H1 (cell line): ENCODE measurements around the gene ATXN2. TPM values are rescaled to one million over a fixed set of nuclear protein-coding genes. Genes with fewer than 3 reads are reported as not detected.

Source experiments
- CTCF ChIA-PET: fragments of 300-600 bp; sonication (Branson Sonifier 250); formaldehyde crosslinking; loops from one replicate; lab custom pipeline; 2021; ENCODE audit not compliant: partially characterized antibody; lab: Charles Lee
- POLR2A ChIA-PET: fragments of 300-600 bp; sonication (Branson Sonifier 250); formaldehyde crosslinking; loops from one replicate; lab custom pipeline; 2021; ENCODE audit warnings: inconsistent platforms; ENCODE audit not compliant: partially characterized antibody; lab: Charles Lee
- DNase-seq, 2 experiments: peaks; one replicate each; pipeline versions ENCODE4 v3.0.0 to v3.0.0-alpha.2; 2010 to 2022; ENCODE audit warnings: low spot score in 2 of 2, low read depth in 1 of 2, mixed read lengths in 1 of 2
- FAIRE-seq: peaks from 2 replicates; lab custom pipeline; 2011; peaks lifted over from hg19 to GRCh38; lab: Jason Lieb, UNC
- H2AFZ ChIP-seq: 2 replicates; pipeline ENCODE4 v1.8.1; 2012; ENCODE audit warnings: low read length, inconsistent platforms
- H2AK5ac ChIP-seq: 2 replicates; pipeline ENCODE4 v1.6.1; 2013; ENCODE audit warnings: low read depth, low read length
- H2BK120ac ChIP-seq: replicated peaks from 2 replicates; pipeline ENCODE3; 2013; ENCODE audit warnings: low read depth, low read length, inconsistent platforms
- H2BK12ac ChIP-seq: 2 replicates; pipeline ENCODE4 v1.6.1; 2013; ENCODE audit warnings: low read depth, low read length
- H2BK15ac ChIP-seq: 2 replicates; pipeline ENCODE4 v1.6.1; 2013; ENCODE audit warnings: low read length
- H2BK20ac ChIP-seq: 2 replicates; pipeline ENCODE4 v1.6.1; 2013; ENCODE audit warnings: low read length
- H2BK5ac ChIP-seq: 2 replicates; pipeline ENCODE4 v1.6.1; 2013; ENCODE audit warnings: low read depth, low read length
- H3K14ac ChIP-seq: 2 replicates; pipeline ENCODE4 v1.6.1; 2013; ENCODE audit warnings: inconsistent platforms; ENCODE audit not compliant: insufficient read length
- H3K18ac ChIP-seq: 2 replicates; pipeline ENCODE4 v1.6.1; 2013; ENCODE audit warnings: low read length; ENCODE audit errors: extremely low read depth
- H3K23ac ChIP-seq: 2 replicates; pipeline ENCODE4 v1.6.1; 2013; ENCODE audit warnings: inconsistent platforms; ENCODE audit not compliant: insufficient read length
- H3K23me2 ChIP-seq: 2 replicates; pipeline ENCODE4 v1.6.1; 2013; ENCODE audit warnings: low read depth, low read length
- H3K27ac ChIP-seq: 2 replicates; pipeline ENCODE4 v1.6.1; 2011; ENCODE audit warnings: low read depth, low read length, inconsistent platforms
- H3K27me3 ChIP-seq, 4 experiments: replicated peaks in 1 of 4; 1 replicate in 1 of 4; 2 replicates in 3 of 4; pipeline versions ENCODE4 v1.6.1 to v1.8.1; 2011 to 2013; ENCODE audit warnings: low read length in 3 of 4, mild to moderate bottlenecking in 3 of 4, inconsistent platforms in 2 of 4, mixed read lengths in 2 of 4, moderate library complexity in 1 of 4; ENCODE audit not compliant: control insufficient read depth in 3 of 4, insufficient read depth in 3 of 4; ENCODE audit errors: extremely low read depth in 1 of 4
- H3K36me3 ChIP-seq, 4 experiments: 2 replicates each; pipeline versions ENCODE4 v1.6.1 to v1.8.1; 2011 to 2013; ENCODE audit warnings: mild to moderate bottlenecking in 4 of 4, low read length in 3 of 4, moderate library complexity in 2 of 4, control low read depth in 1 of 4, inconsistent platforms in 1 of 4; ENCODE audit not compliant: insufficient read depth in 4 of 4, control insufficient read depth in 2 of 4
- H3K4ac ChIP-seq: replicated peaks from 2 replicates; pipeline ENCODE3; 2013; ENCODE audit warnings: low read length, low read depth, mixed read lengths, inconsistent platforms; ENCODE audit not compliant: insufficient read length
- H3K4me1 ChIP-seq, 4 experiments: replicated peaks in 1 of 4; 1 replicate in 1 of 4; 2 replicates in 3 of 4; pipeline versions ENCODE4 v1.6.1 to v1.8.1; 2011 to 2013; ENCODE audit warnings: low read length in 3 of 4, inconsistent platforms in 2 of 4, mixed read lengths in 1 of 4; ENCODE audit not compliant: insufficient read depth in 4 of 4, control insufficient read depth in 3 of 4
- H3K4me2 ChIP-seq, 2 experiments: 2 replicates each; pipeline versions ENCODE4 v1.6.1 to v1.8.1; 2011 to 2013; ENCODE audit warnings: low read depth in 2 of 2, low read length in 2 of 2, control low read depth in 1 of 2, inconsistent platforms in 1 of 2, mild to moderate bottlenecking in 1 of 2; ENCODE audit not compliant: insufficient read depth in 1 of 2
- H3K4me3 ChIP-seq, 4 experiments: fragments of 200-600, 300-600 bp in 1 of 4; sonication (generic), shearing (Covaris generic), sonication (Bioruptor Twin) in 1 of 4; 2 replicates each; pipeline versions ENCODE4 v1.5.1 to v1.8.1; 2011 to 2016; ENCODE audit warnings: low read length in 4 of 4, low read depth in 3 of 4, control low read depth in 2 of 4, inconsistent platforms in 2 of 4, mild to moderate bottlenecking in 2 of 4, mixed read lengths in 1 of 4, moderate library complexity in 1 of 4; ENCODE audit not compliant: insufficient read depth in 2 of 4; ENCODE audit errors: extremely low read depth in 1 of 4
- H3K56ac ChIP-seq: replicated peaks from 2 replicates; pipeline ENCODE3; 2013; ENCODE audit warnings: low read depth, mild to moderate bottlenecking, mixed read lengths, low read length, inconsistent platforms; ENCODE audit not compliant: insufficient read length
- H3K79me1 ChIP-seq: 2 replicates; pipeline ENCODE4 v1.6.1; 2013; ENCODE audit warnings: low read depth, low read length, control low read depth
- H3K79me2 ChIP-seq, 2 experiments: 2 replicates each; pipeline versions ENCODE4 v1.6.1 to v1.8.1; 2012 to 2013; ENCODE audit warnings: low read length in 2 of 2, mild to moderate bottlenecking in 2 of 2, inconsistent platforms in 1 of 2; ENCODE audit not compliant: insufficient read depth in 2 of 2, control insufficient read depth in 1 of 2
- H3K9ac ChIP-seq, 4 experiments: replicated peaks in 1 of 4; 1 replicate in 1 of 4; 2 replicates in 3 of 4; pipeline versions ENCODE4 v1.6.1 to v1.8.1; 2011 to 2013; ENCODE audit warnings: low read depth in 3 of 4, low read length in 3 of 4, control low read depth in 2 of 4, mild to moderate bottlenecking in 2 of 4, moderate library complexity in 2 of 4, inconsistent platforms in 1 of 4; ENCODE audit errors: extremely low read depth in 1 of 4
- H3K9me3 ChIP-seq, 2 experiments: 2 replicates each; pipeline versions ENCODE4 v1.6.1 to v1.8.1; 2012 to 2013; ENCODE audit warnings: mild to moderate bottlenecking in 2 of 2, moderate library complexity in 2 of 2, control low read depth in 1 of 2, inconsistent platforms in 1 of 2, low read depth in 1 of 2, low read length in 1 of 2, mixed read lengths in 1 of 2; ENCODE audit not compliant: insufficient read depth in 2 of 2
- H4K20me1 ChIP-seq, 2 experiments: replicated peaks in 1 of 2; 2 replicates each; pipeline versions ENCODE3 to v1.8.1; 2011 to 2013; ENCODE audit warnings: inconsistent platforms in 2 of 2, low read length in 2 of 2, mild to moderate bottlenecking in 1 of 2; ENCODE audit not compliant: insufficient read depth in 2 of 2, control insufficient read depth in 1 of 2
- H4K5ac ChIP-seq: 2 replicates; pipeline ENCODE4 v1.6.1; 2013; ENCODE audit warnings: low read length, low read depth, mixed read lengths, inconsistent platforms; ENCODE audit not compliant: insufficient read length
- H4K8ac ChIP-seq: 2 replicates; pipeline ENCODE4 v1.8.0; 2013; ENCODE audit warnings: mild to moderate bottlenecking, moderate library complexity, low read length, inconsistent platforms; ENCODE audit not compliant: insufficient read depth; ENCODE audit errors: extremely low read depth
- H4K91ac ChIP-seq: replicated peaks from 2 replicates; pipeline ENCODE3; 2013; ENCODE audit warnings: low read length, mixed read lengths, inconsistent platforms; ENCODE audit not compliant: insufficient read length
- BACH1 ChIP-seq: IDR thresholded peaks from 2 replicates; pipeline ENCODE4 v1.6.1; 2012; ENCODE audit warnings: low read length, improper control_type of control experiment
- CBX8 ChIP-seq: fragments of 300-800, 300-1000 bp; sonication (generic); IDR thresholded peaks from 2 replicates; pipeline ENCODE4 v1.7.1; 2016; ENCODE audit warnings: low read depth, low read length, borderline replicate concordance
- FOSL1 ChIP-seq: IDR thresholded peaks from 2 replicates; pipeline ENCODE4 v1.6.1; 2011; ENCODE audit warnings: mild to moderate bottlenecking, low read depth, low read length, moderate library complexity; ENCODE audit not compliant: insufficient read depth
- JUND ChIP-seq: IDR thresholded peaks from 2 replicates; pipeline ENCODE4 v1.6.1; 2011; ENCODE audit warnings: mild to moderate bottlenecking, improper control_type of control experiment, low read length
- WGBS, 2 experiments: shearing (Covaris generic) in 1 of 2; methylation state at CpG; one replicate each; pipeline versions ENCODE4 v1.1.6 to v1.1.7; 2013 to 2015; ENCODE audit warnings: low lambda C conversion rate in 2 of 2, mixed read lengths in 2 of 2, inconsistent platforms in 1 of 2, low coverage in 1 of 2, missing lambda C conversion rate in 1 of 2; ENCODE audit not compliant: insufficient replicate concordance in 2 of 2, insufficient coverage in 1 of 2, insufficient read length in 1 of 2; ENCODE audit errors: extremely low coverage in 1 of 2, missing lambda C conversion rate in 1 of 2; 5-methylcytosine and 5-hydroxymethylcytosine counted together
- polyA plus RNA-seq, 7 experiments: library from polyadenylated mRNA; depleted of rRNA in 3 of 7; stranded (reverse) in 5 of 7; unstranded in 2 of 7; fragments of >200 nt in 5 of 7; fragments of 200-250 nt in 2 of 7; gene quantifications; 1 replicate in 5 of 7; 2 replicates in 1 of 7; 4 replicates in 1 of 7; pipeline versions ENCODE4 v1.2.1 to v1.2.3, GENCODE V29; 2011 to 2013; ENCODE audit warnings: missing spikeins in 2 of 7, mixed read lengths in 2 of 7
- total RNA-seq: library from RNA; stranded (reverse); fragmentation: NEBNext Ultra II Directional; extraction: Animal tissue kit (Norgen Biotek cat#: 25700); gene quantifications from 2 replicates; pipeline ENCODE4 v1.2.1, GENCODE V29; 2021
- TF ChIP-seq, protein P1 (sequence below), 3 experiments: IDR thresholded peaks; 1 replicate in 2 of 3; 2 replicates in 1 of 3; pipeline versions ENCODE4 v1.5.1 to v1.6.1; 2011; ENCODE audit warnings: low read length in 3 of 3, mild to moderate bottlenecking in 3 of 3, inconsistent platforms in 2 of 3, low read depth in 1 of 3, moderate library complexity in 1 of 3; ENCODE audit not compliant: insufficient read depth in 1 of 3; ENCODE audit errors: control extremely low read depth in 1 of 3
- TF ChIP-seq, protein P2 (sequence below): IDR thresholded peaks from 2 replicates; pipeline ENCODE4 v1.6.1; 2012; ENCODE audit warnings: inconsistent platforms
- TF ChIP-seq, protein P3 (sequence below): IDR thresholded peaks from 2 replicates; pipeline ENCODE4 v1.6.1; 2011; ENCODE audit warnings: low read length, improper control_type of control experiment

ATXN2 gene
- total and polyA plus RNA-seq, 2 of the 8 experiments (the other 6 are each of a cell fraction or from before 2014, with no cell fraction given): 46.6 to 80.7 TPM

DNA sequence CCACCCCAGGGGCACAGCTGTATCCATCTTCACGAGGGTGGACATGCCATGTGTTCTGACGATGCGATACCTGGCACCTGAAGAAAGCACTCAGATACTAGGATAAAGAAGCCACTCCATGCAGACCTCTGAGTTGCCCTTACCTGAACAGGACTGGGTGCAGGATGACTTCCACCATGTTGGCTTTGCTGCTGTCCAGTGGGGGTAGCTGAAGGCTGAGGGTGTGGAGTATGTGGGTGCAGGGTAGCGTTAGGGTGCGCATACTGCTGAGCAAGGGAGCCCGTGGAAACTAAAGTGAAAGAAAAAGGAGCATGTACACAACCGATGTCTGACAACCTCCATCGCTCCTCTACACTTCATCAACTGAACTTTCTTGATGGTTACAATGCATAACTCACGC, 142.0 kb downstream of the ATXN2 start:
- H2AFZ ChIP-seq: no peak overlapping the region
- no peaks in the 10 kb centered on the region for H3K4me1 ChIP-seq
- H3K4me2 ChIP-seq: no peak overlapping the region
- H3K18ac ChIP-seq: no peak overlapping the region
- H2BK15ac ChIP-seq: no peak overlapping the region
- H2BK5ac ChIP-seq: no peak overlapping the region
- no peak overlapping the region for H3K9ac ChIP-seq
- FAIRE-seq (no peak), DNase-seq (peak in 1 of 2 experiments; percentile 36)
- no peak overlapping the region for H2BK12ac ChIP-seq
- H4K20me1 ChIP-seq: peaks cover 0 to 9% of the 10 kb centered on the region in 2 experiments
- no peak overlapping the region for H3K27ac ChIP-seq
- no peaks in the 10 kb centered on the region; the same call in 1 of the 2 replicates for H3K79me1 ChIP-seq
- no peak overlapping the region for H4K91ac ChIP-seq
- no peaks in the 10 kb centered on the region for H3K9me3 ChIP-seq
- 91% methylated on average over 9 of the region's 9 CpGs; no CpG with 5 or more reads in 1 of the 2 experiments for WGBS, 2 experiments
- no peak overlapping the region for H2BK20ac ChIP-seq
- H2BK120ac ChIP-seq: no peak overlapping the region
- H3K56ac ChIP-seq: no peak overlapping the region
- H3K36me3 ChIP-seq: peaks cover 13 to 37% (median 36%) of the 10 kb centered on the region in 4 experiments
- H3K23ac ChIP-seq: no peak overlapping the region
- H3K14ac ChIP-seq: no peak overlapping the region
- no peak overlapping the region for H4K5ac ChIP-seq
- TF ChIP-seq, protein P1, sequence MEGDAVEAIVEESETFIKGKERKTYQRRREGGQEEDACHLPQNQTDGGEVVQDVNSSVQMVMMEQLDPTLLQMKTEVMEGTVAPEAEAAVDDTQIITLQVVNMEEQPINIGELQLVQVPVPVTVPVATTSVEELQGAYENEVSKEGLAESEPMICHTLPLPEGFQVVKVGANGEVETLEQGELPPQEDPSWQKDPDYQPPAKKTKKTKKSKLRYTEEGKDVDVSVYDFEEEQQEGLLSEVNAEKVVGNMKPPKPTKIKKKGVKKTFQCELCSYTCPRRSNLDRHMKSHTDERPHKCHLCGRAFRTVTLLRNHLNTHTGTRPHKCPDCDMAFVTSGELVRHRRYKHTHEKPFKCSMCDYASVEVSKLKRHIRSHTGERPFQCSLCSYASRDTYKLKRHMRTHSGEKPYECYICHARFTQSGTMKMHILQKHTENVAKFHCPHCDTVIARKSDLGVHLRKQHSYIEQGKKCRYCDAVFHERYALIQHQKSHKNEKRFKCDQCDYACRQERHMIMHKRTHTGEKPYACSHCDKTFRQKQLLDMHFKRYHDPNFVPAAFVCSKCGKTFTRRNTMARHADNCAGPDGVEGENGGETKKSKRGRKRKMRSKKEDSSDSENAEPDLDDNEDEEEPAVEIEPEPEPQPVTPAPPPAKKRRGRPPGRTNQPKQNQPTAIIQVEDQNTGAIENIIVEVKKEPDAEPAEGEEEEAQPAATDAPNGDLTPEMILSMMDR (IDR thresholded peaks at IDR 0.05; ENCODE audit: control extremely low read depth in 1 of 3, insufficient read depth in 1 of 3, low read depth in 1 of 3, low read length in 3 of 3): no peak
- TF ChIP-seq JUND: no peak
- TF ChIP-seq CBX8: no peak
- TF ChIP-seq, protein P2, sequence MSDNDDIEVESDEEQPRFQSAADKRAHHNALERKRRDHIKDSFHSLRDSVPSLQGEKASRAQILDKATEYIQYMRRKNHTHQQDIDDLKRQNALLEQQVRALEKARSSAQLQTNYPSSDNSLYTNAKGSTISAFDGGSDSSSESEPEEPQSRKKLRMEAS: no peak
- TF ChIP-seq FOSL1: no peak
- TF ChIP-seq, protein P3, sequence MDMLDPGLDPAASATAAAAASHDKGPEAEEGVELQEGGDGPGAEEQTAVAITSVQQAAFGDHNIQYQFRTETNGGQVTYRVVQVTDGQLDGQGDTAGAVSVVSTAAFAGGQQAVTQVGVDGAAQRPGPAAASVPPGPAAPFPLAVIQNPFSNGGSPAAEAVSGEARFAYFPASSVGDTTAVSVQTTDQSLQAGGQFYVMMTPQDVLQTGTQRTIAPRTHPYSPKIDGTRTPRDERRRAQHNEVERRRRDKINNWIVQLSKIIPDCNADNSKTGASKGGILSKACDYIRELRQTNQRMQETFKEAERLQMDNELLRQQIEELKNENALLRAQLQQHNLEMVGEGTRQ: no peak
- no peak for TF ChIP-seq BACH1
- ChIA-PET POLR2A (interaction anchor here (1.0 to 3.3 kb wide), 5 partner anchors 8 to 60 kb away, joined by 3 to 10 read pairs (median 4); no protein-coding TSS in a partner anchor), CTCF (interaction anchor here (0.6 to 31.7 kb wide), 7 partner anchors 14 to 107 kb away, joined by 3 to 838 read pairs (median 5); partner anchors contain the start of gene SH2B3)
- no peak overlapping the region for H3K4me3 ChIP-seq
- H3K4ac ChIP-seq: no peak overlapping the region
- no peak overlapping the region for H2AK5ac ChIP-seq
- H3K79me2 ChIP-seq: no peaks in the 10 kb centered on the region
- H4K8ac ChIP-seq: no peak overlapping the region
- H3K27me3 ChIP-seq: no peaks in the 10 kb centered on the region
- no peaks in the 10 kb centered on the region for H3K23me2 ChIP-seq
